HUDEP-2 (cell line): ENCODE results near the gene SPTBN4.
"Not testable (repeated sequence)": the region's sequence is repeated elsewhere in the genome, so short reads cannot be mapped to it uniquely, and the experiment has no call there.

ENCODE experiments used
- DNase-seq, 76 experiments: peaks; one replicate each; lab custom pipeline; 2025; ENCODE audit not compliant: unreplicated experiment in 76 of 76; lab: John Stamatoyannopoulos, UW

The SPTBN4 gene

DNA sequence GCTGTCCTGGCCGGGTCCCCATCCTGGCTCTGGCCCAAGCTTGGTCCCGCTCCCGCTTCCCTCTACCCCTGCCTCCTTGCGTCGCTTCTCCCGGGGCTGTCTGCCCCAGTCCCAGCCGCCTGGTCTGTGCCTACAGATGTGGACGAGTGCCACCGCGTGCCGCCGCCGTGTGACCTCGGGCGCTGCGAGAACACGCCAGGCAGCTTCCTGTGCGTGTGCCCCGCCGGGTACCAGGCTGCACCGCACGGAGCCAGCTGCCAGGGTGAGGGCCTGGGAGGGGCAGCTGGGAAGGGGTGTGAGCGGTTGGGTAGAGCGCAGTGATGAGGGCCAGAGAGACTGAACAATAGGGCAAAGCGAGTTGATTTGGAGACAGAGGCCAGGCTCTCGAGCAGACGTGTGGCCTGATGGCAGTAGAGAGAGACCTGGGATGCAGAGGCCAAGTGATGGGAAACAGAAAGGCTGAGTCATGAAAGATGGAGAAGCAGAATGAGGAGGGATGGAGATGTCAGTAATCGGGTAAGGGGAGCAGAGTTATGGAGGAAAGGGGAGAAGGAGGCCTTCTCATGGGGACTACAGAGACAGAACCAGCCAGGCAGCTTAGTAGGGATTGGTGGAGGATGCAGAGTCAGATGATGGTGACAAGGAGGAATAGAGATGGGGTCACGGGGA lies 143.7 kb downstream of the SPTBN4 start:
- DNase-seq = peak in 61 of 76 experiments; percentile 24 to 100 (median 57)

GRCh38 chr19:40611096-40611495 lies 144.3 kb downstream of the SPTBN4 start:
- no peak for DNase-seq

GRCh38 chr19:40611900-40612698 lies 145.3 kb downstream of the SPTBN4 start:
- DNase-seq = no peak

GRCh38 chr19:40612831-40613689 lies 146.3 kb downstream of the SPTBN4 start:
- DNase-seq = peak in 60 of 76 experiments; percentile 15 to 89 (median 62)

DNA sequence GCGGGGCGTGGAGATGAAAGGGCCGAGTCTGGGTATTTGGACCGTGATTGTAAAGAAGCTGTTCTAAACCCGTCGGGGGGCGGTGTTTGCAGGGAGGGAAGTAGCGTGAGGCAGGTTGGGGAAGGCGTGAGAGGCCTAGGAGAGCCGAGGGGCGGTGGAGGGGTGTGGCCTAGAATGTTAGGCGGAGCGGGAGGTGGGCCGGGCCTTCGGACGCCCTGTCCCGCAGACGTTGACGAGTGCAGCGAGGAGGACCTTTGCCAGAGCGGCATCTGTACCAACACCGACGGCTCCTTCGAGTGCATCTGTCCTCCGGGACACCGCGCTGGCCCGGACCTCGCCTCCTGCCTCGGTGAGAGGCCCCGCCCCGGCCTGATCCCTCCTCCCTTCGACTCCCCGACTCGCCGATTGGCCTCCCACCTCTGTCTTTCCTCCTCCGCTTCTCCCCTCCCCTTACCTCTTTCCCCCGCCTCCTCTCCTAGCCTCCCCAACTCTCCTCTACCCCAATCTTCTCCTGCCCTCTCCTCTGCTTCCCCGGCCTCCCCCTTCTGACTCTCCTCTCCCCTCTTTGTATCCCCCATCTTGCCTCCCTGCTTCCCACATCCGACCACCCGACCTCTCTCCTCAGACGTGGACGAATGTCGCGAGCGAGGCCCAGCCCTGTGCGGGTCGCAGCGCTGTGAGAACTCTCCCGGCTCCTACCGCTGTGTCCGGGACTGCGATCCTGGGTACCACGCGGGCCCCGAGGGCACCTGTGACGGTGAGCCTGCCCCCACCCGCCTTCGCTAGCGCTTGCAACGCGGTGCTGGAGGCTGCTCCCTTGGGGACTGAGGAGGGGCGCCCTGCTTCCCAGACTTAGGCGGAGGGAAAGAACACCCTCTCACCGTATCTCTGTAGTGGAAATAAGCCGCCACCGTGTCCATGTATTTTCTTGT lies 147.2 kb downstream of the SPTBN4 start:
- peak in 73 of 76 experiments; percentile 42 to 97 (median 86) for DNase-seq

DNA sequence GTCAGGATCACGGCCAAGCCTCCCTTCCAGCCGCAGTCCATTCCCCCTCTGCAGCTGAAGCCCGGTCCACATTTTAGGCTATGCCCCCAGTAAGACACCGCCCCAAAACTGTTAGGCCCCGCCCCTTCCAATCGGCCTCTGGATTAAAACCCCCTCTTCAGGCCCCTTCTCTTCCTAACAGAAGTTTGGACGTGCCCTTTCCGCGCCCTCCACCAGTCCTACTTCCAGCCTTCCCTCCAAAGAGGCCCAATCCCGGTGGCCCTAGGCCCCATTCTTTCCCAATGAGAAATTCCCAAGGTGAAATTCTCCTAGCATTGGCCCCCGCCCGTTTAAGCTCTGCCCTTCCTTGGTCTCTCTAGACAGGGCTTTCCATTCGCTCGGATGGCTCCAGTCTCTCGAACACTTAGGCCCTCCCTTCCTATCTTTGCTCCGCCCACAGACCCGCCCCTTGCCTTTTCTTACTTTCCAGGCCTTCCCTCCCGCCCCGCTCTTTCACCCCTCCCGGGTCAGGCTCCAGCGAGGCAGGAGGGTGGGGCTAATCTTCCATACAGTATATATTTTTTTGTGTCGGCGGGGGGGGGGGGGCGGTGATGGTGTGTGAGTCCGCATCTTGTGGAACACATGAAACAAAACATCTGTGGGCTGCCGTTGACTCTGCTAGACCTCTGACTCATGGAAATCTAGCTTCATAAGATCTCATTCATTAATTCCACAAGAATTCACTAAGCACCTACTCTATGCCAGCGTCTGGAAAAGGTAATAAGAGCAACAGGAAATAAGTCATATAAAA lies 148.0 kb downstream of the SPTBN4 start:
- peak in 74 of 76 experiments; percentile 36 to 98 (median 89) for DNase-seq

DNA sequence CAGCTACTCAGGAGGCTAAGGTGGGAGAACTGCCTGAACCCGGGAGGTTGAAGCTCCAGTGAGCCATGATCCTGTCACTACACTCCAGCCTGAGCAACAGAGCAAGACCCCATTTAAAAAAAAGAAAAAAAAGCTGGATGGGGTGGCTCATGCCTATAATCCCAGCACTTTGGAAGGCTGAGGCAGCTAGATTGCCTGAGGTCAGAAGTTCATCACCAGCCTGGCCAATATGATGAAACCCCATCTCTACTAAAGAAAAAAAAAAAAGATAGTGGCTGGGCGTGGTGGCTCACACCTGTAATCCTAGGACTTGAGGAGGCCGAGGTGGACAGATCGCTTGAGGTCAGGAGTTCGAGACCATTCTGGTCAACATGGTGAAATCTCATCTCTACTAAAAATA lies 149.4 kb downstream of the SPTBN4 start:
- DNase-seq = no peak

- DNase-seq = no peak
These were observed 150.1 kb downstream of the SPTBN4 start for GRCh38 chr19:40616941-40617340.

DNA sequence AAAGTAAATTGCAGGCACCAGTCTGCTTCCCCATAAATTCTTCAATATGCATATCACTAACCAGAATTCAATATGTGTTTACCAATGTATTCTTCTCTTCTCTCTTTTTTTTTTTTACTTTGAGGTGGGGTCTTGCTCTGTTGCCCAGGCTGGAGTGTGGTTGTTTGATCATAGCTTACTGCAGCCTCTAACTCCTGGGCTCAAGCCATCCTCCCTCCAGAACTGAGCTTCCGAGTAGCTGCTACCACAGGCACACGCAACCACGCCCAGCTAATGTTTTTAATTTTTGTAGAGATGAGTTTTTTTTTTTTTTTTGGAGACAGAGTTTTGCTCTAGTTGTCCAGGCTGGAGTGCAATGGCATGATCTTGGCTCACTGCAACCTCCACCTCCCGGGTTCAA lies 151.2 kb downstream of the SPTBN4 start:
- DNase-seq = no peak

- DNase-seq = no peak
These were observed 152.7 kb downstream of the SPTBN4 start for GRCh38 chr19:40619333-40620160.

- no peak for DNase-seq
These were observed 153.3 kb downstream of the SPTBN4 start for GRCh38 chr19:40620161-40620485.

DNA sequence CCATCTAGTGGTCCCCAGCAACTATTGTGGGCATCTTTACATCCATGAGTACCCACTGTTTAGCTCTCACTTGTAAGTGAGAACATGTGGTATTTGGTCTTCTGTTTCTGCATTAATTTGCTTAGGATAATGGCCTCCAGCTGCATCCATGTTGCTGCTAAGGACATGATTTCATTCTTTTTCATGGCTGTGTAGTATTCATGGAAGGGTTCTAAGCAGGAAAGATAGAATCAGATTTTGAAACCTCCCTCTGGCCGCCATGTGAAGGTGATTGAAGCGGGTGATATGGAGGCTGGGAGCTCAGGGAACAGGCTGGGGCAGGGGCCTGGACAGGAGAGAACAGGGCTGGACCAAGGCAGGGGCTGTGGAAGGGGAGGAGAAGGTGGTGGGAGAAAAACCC lies 154.5 kb downstream of the SPTBN4 start:
- DNase-seq = no peak

- DNase-seq = no peak
These were observed 155.4 kb downstream of the SPTBN4 start for GRCh38 chr19:40621966-40622772.

DNA sequence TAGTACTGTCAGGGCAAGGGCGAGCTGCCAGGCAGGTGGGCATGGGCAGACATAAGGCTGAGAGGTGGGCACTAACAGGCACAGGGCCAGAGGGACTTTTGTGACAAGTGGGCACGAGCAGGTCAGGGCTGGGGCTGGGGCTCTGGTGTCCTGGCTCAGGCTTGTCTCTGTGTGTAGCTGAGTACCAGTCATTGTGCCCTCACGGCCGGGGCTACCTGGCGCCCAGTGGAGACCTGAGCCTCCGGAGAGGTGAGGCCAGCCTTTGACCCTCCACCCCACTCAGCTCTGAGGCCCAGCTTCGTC lies 155.9 kb downstream of the SPTBN4 start:
- no peak for DNase-seq

DNA sequence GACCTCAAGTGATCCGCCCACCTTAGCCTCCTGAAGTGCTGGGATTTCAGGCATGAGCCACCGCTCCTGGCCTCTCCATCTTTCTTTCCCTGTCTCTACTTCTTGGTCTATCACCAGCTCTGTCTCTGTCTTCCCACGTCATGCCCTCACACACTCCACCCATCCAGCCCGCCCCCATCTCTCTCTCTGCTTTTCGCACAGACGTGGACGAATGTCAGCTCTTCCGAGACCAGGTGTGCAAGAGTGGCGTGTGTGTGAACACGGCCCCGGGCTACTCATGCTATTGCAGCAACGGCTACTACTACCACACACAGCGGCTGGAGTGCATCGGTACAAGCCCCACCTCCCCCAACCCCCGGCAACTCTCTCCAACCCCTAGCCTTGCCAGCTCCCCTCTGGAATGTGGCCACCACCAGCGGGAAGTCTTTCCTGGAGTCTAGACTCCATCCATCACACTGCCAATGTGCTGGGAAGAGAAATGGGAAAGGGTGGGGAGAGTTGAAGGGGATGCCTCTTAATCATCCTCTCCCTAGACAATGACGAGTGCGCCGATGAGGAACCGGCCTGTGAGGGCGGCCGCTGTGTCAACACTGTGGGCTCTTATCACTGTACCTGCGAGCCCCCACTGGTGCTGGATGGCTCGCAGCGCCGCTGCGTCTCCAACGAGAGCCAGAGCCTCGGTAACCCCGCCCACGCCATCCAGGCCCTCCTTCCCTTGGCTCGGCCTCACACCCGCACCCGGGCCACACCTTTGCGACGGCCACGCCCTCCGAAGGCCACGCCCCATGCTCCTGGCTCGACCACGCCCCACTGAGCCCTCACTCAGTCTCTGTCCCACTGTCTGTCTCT lies 156.8 kb downstream of the SPTBN4 start:
- peak in 73 of 76 experiments; percentile 32 to 96 (median 86) for DNase-seq

DNA sequence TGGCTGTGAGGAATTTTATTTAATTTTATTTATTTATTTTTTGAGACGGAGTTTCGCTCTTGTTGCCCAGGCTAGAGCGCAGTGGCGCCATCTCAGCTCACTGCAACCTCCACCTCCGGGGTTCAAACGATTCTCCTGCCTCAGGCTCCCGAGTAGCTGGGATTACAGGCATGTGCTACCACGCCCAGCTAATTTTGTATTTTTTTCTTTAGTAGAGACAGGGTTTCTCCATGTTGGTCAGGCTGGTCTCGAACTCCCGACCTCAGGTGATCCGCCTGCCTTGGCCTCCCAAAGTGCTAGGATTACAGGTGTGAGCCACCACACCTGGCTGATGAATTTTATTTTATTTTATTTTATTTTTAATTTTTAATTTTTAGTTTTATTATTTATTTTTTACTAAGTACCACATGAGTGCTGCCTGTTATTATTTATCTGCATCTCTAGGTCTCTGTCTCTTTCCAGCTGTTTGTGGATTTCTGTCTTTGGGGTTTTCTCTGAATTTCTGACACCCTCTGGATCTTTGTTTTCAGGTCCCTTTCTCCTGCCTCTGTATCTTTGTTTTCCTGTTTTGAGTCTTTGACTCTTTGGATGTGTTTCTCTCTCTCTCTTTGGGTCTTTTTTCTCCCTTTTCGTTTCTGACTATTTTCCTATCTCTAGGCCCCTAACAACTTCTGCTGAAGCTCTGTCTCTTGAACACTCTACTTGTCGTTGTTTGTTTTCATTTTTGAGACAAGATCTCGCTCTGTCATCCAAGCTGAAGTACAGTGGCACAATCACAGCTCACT lies 157.8 kb downstream of the SPTBN4 start:
- not testable (repeated sequence) for DNase-seq
